OCI-LY3 (cell line): ENCODE results near the gene CENPVL3.

Experiments
- H2AFZ ChIP-seq: fragments of 200-600, 300-600 bp; shearing (Covaris generic); 2 replicates; pipeline ENCODE4 v1.6.0; 2014; ENCODE audit warnings: antibody characterized with exemption, low read depth, low read length
- H3K27ac ChIP-seq: fragments of 200-600, 300-600 bp; sonication (generic); 2 replicates; pipeline ENCODE4 v1.5.1; 2014; ENCODE audit warnings: mild to moderate bottlenecking, low read length, moderate library complexity, mixed read lengths
- H3K27me3 ChIP-seq: fragments of 200-600, 300-600 bp; sonication (generic); 2 replicates; pipeline ENCODE4 v1.6.1; 2014; ENCODE audit warnings: low read depth, low read length, mixed read lengths
- H3K36me3 ChIP-seq: fragments of 200-600, 300-600 bp; sonication (generic); replicated peaks from 2 replicates; pipeline ENCODE3; 2014; ENCODE audit warnings: low read depth, low read length, mixed read lengths
- H3K4me1 ChIP-seq: fragments of 300-600, 200-600 bp; sonication (generic); 2 replicates; pipeline ENCODE4 v1.6.1; 2014; ENCODE audit warnings: low read length, mixed read lengths
- H3K4me2 ChIP-seq: fragments of 200-600, 300-600 bp; sonication (generic); 2 replicates; pipeline ENCODE4 v1.6.1; 2014; ENCODE audit warnings: low read length, mixed read lengths
- H3K4me3 ChIP-seq: fragments of 300-600, 200-600 bp; sonication (generic); 2 replicates; pipeline ENCODE4 v1.5.1; 2014; ENCODE audit warnings: antibody characterized with exemption, mild to moderate bottlenecking, low read length, moderate library complexity
- H3K79me2 ChIP-seq: fragments of 300-600, 200-600 bp; shearing (Covaris generic); 2 replicates; pipeline ENCODE4 v1.6.1; 2014; ENCODE audit warnings: mild to moderate bottlenecking, low read length, mixed read lengths
- H3K9ac ChIP-seq: fragments of 300-600, 200-600 bp; shearing (Covaris generic); 2 replicates; pipeline ENCODE4 v1.6.0; 2014; ENCODE audit warnings: mild to moderate bottlenecking, low read length, moderate library complexity
- H3K9me3 ChIP-seq: fragments of 200-600, 300-600 bp; shearing (Covaris generic); 2 replicates; pipeline ENCODE4 v1.6.1; 2014; ENCODE audit warnings: low read length, mixed read lengths; ENCODE audit not compliant: insufficient read depth
- H4K20me1 ChIP-seq: fragments of 200-600, 300-600 bp; sonication (generic); 2 replicates; pipeline ENCODE4 v1.6.1; 2016; ENCODE audit warnings: low read length, mixed read lengths; ENCODE audit not compliant: insufficient read depth
- EZH2phosphoT487 ChIP-seq: fragments of 200-600 bp; shearing (Covaris generic); IDR thresholded peaks from 2 replicates; pipeline ENCODE4 v1.6.1; 2018; ENCODE audit warnings: antibody characterized with exemption, mixed run types, low read depth
- TF ChIP-seq, protein P1 (sequence below): fragments of 200-600, 300-600 bp; sonication (generic); IDR thresholded peaks from 2 replicates; pipeline ENCODE4 v1.5.1; 2014; ENCODE audit warnings: antibody characterized with exemption, low read length, low read depth

CENPVL3 gene

DNA sequence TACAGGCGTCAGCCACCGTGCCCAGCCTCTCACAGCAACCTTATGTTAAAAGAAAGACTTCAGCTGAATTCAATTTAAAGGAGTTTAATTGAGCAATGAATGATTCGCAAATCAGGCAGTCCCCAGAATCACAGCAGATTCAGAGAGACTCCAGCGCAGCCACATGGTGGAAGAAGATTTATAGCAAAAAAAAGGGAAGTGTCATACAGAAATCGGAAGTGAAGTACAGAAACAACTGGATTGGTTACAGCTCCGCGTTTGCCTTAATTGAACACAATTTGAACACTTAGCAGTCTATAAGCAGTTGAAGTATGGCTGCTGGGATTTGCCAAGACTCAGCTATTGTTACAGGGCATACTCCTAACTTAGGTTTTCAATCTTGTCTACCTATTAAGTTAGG lies 19.8 kb downstream of the CENPVL3 start:
- no peak for TF ChIP-seq EZH2phosphoT487
- TF ChIP-seq, protein P1, sequence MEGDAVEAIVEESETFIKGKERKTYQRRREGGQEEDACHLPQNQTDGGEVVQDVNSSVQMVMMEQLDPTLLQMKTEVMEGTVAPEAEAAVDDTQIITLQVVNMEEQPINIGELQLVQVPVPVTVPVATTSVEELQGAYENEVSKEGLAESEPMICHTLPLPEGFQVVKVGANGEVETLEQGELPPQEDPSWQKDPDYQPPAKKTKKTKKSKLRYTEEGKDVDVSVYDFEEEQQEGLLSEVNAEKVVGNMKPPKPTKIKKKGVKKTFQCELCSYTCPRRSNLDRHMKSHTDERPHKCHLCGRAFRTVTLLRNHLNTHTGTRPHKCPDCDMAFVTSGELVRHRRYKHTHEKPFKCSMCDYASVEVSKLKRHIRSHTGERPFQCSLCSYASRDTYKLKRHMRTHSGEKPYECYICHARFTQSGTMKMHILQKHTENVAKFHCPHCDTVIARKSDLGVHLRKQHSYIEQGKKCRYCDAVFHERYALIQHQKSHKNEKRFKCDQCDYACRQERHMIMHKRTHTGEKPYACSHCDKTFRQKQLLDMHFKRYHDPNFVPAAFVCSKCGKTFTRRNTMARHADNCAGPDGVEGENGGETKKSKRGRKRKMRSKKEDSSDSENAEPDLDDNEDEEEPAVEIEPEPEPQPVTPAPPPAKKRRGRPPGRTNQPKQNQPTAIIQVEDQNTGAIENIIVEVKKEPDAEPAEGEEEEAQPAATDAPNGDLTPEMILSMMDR: no peak
- Histone ChIP-seq H4K20me1 (no peaks in the 10 kb centered on the region), H2AFZ (no peak overlapping the region), H3K4me2 (no peak overlapping the region), H3K36me3 (no peaks in the 10 kb centered on the region), H3K9me3 (no peaks in the 10 kb centered on the region), H3K27ac (no peak overlapping the region), H3K4me1 (no peaks in the 10 kb centered on the region), H3K27me3 (no peaks in the 10 kb centered on the region), H3K4me3 (no peak overlapping the region), H3K9ac (no peak overlapping the region), H3K79me2 (no peaks in the 10 kb centered on the region)

DNA sequence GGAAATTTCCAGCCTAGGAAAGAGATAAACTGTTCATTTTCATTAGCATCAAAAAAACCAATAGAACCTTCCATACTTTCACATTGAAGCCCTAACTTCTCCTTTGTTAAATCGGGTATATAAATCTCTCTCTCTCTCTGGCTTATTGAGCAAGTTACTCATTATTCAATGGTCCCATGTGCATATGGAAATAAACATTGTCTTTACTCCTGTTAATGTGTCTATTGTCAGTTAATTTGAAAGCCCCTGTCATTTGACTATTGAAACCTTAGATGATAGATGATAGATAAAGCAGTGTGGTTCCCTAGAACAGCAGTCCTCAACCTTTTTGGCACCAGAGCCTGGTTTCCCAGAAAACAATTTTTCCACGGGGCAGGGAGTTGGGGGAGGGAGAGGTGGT lies 46.8 kb downstream of the CENPVL3 start:
- no peak overlapping the region for H3K9ac ChIP-seq
- H3K4me2 ChIP-seq: no peak overlapping the region

DNA sequence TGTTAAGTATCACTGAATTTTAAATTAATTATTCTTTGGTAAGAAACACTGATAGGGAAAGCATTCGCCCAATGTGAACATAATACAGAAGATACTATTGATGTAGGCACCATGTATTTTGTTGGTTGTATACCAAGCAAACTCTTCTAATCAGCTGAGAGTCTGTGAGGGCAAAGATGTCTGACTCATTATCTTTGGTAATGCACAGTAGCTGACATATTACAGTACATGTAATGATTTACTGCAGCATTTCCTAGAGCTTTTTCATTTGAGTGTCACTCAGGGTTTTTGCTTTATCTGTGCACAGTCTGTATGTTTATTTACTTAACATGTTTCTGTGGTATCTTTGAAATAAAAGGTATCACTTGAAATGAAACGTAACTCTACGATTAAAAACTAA lies 49.2 kb downstream of the CENPVL3 start:
- Histone ChIP-seq H4K20me1 (no peaks in the 10 kb centered on the region), H3K27ac (no peak overlapping the region), H3K4me3 (no peak overlapping the region), H3K9me3 (no peaks in the 10 kb centered on the region), H3K9ac (no peak overlapping the region), H3K4me1 (no peaks in the 10 kb centered on the region), H2AFZ (no peak overlapping the region), H3K4me2 (no peak overlapping the region), H3K79me2 (no peaks in the 10 kb centered on the region), H3K27me3 (no peaks in the 10 kb centered on the region), H3K36me3 (no peaks in the 10 kb centered on the region)
- TF ChIP-seq, protein P1: no peak
- TF ChIP-seq EZH2phosphoT487: no peak

More for the DNA sequence above, 46.8 kb downstream of the CENPVL3 start:
- Histone ChIP-seq H4K20me1 (no peaks in the 10 kb centered on the region), H3K27ac (no peak overlapping the region), H3K36me3 (no peaks in the 10 kb centered on the region), H3K9me3 (no peaks in the 10 kb centered on the region), H2AFZ (no peak overlapping the region), H3K4me3 (no peak overlapping the region), H3K27me3 (no peaks in the 10 kb centered on the region), H3K79me2 (no peaks in the 10 kb centered on the region), H3K4me1 (no peaks in the 10 kb centered on the region)
- TF ChIP-seq EZH2phosphoT487: no peak

DNA sequence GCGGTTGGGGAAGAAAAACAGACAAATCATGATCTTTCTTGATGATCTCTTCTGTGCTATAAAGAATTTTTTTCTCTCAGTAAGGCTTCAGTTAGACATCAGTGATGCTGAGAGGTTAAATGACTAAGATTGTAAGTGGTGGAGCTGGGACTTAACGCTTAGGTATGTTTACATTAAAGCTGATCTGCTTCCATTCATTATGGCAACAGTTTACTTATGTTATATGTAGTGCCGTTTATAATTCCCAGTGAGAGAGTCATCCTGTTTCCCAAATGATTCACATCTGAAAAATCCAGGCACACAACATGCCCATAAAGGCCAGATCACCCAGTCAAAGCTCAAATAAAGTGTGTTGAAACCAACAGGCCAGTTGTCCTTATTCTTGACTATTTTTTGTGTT lies 50.1 kb downstream of the CENPVL3 start:
- no peak overlapping the region for H2AFZ ChIP-seq
- no peak overlapping the region for H3K27ac ChIP-seq
- no peak for TF ChIP-seq EZH2phosphoT487
- TF ChIP-seq, protein P1: no peak
- no peak overlapping the region for H3K9ac ChIP-seq
- H4K20me1 ChIP-seq: no peaks in the 10 kb centered on the region
- no peaks in the 10 kb centered on the region for H3K79me2 ChIP-seq
- H3K9me3 ChIP-seq: no peaks in the 10 kb centered on the region
- no peak overlapping the region for H3K4me2 ChIP-seq
- H3K4me3 ChIP-seq: no peak overlapping the region
- H3K36me3 ChIP-seq: no peaks in the 10 kb centered on the region
- H3K4me1 ChIP-seq: no peaks in the 10 kb centered on the region
- no peaks in the 10 kb centered on the region for H3K27me3 ChIP-seq
